Mesendoderm (in vitro differentiated cells): ENCODE results near the gene CASQ2.
A peak's percentile ranks its signal among the peaks of the same experiment; 100 is the strongest.

Source experiments
- DNase-seq: peaks from one replicate; pipeline ENCODE4 v3.0.0; 2013
- H2AK5ac ChIP-seq: 2 replicates; pipeline ENCODE4 v1.6.1; 2013; ENCODE audit warnings: low read length, inconsistent platforms
- H2BK120ac ChIP-seq: 2 replicates; pipeline ENCODE4 v1.6.1; 2013; ENCODE audit warnings: low read depth, mild to moderate bottlenecking, low read length, moderate library complexity, mixed read lengths
- H2BK15ac ChIP-seq: replicated peaks from 2 replicates; pipeline ENCODE4 v1.6.1; 2013; ENCODE audit warnings: low read depth, mild to moderate bottlenecking, moderate library complexity
- H2BK5ac ChIP-seq: 2 replicates; pipeline ENCODE4 v1.6.1; 2013; ENCODE audit warnings: low read length, inconsistent platforms
- H3K18ac ChIP-seq: 2 replicates; pipeline ENCODE4 v1.6.1; 2013; ENCODE audit warnings: mild to moderate bottlenecking, low read length, mixed read lengths
- H3K23ac ChIP-seq: one replicate; pipeline ENCODE4 v1.6.1; 2013; ENCODE audit warnings: low read length
- H3K27ac ChIP-seq: 2 replicates; pipeline ENCODE4 v1.5.1; 2013; ENCODE audit warnings: low read depth, mild to moderate bottlenecking, inconsistent platforms, low read length, moderate library complexity
- H3K27me3 ChIP-seq: 2 replicates; pipeline ENCODE4 v1.6.1; 2013; ENCODE audit warnings: low read length, control low read depth, mild to moderate bottlenecking, inconsistent platforms; ENCODE audit not compliant: insufficient read depth, poor library complexity
- H3K36me3 ChIP-seq: 2 replicates; pipeline ENCODE4 v1.6.1; 2013; ENCODE audit warnings: low read length, inconsistent platforms; ENCODE audit not compliant: control insufficient read depth, insufficient read depth
- H3K4ac ChIP-seq: one replicate; pipeline ENCODE4 v1.6.1; 2013; ENCODE audit warnings: low read depth, mild to moderate bottlenecking, low read length, moderate library complexity
- H3K4me1 ChIP-seq: 2 replicates; pipeline ENCODE4 v1.6.1; 2013; ENCODE audit warnings: low read depth, low read length, inconsistent platforms; ENCODE audit not compliant: control insufficient read depth
- H3K4me2 ChIP-seq: 2 replicates; pipeline ENCODE4 v1.6.1; 2013; ENCODE audit warnings: low read length
- H3K4me3 ChIP-seq: 2 replicates; pipeline ENCODE4 v1.5.1; 2013; ENCODE audit warnings: mild to moderate bottlenecking, low read length
- H3K56ac ChIP-seq: one replicate; pipeline ENCODE4 v1.6.1; 2013; ENCODE audit warnings: low read length
- H3K79me1 ChIP-seq: 2 replicates; pipeline ENCODE4 v1.6.1; 2013; ENCODE audit warnings: low read length, inconsistent platforms
- H3K79me2 ChIP-seq: 2 replicates; pipeline ENCODE4 v1.6.1; 2013; ENCODE audit warnings: mild to moderate bottlenecking, low read length; ENCODE audit not compliant: control insufficient read depth, insufficient read depth
- H3K9ac ChIP-seq: 2 replicates; pipeline ENCODE4 v1.6.1; 2013; ENCODE audit warnings: low read length, inconsistent platforms
- H4K5ac ChIP-seq: one replicate; pipeline ENCODE4 v1.6.1; 2013; ENCODE audit warnings: low read length
- H4K8ac ChIP-seq: one replicate; pipeline ENCODE4 v1.6.1; 2013; ENCODE audit warnings: low read depth, mild to moderate bottlenecking, control low read depth, low read length, moderate library complexity
- WGBS: extraction: QIAGEN DNeasy Blood & Tissue Kit; methylation state at CpG from one replicate; pipeline ENCODE4 v1.1.7; 2013; ENCODE audit warnings: low lambda C conversion rate, missing lambda C conversion rate; ENCODE audit not compliant: insufficient coverage; ENCODE audit errors: extremely low coverage; 5-methylcytosine and 5-hydroxymethylcytosine counted together

Gene CASQ2

GRCh38 chr1:115718011-115718754 is 50.3 kb downstream of the CASQ2 start:
- no peak overlapping the region for H3K4me3 ChIP-seq
- H2AK5ac ChIP-seq, result no peak overlapping the region
- H2BK120ac ChIP-seq, result no peak overlapping the region
- no peak overlapping the region for H3K4me2 ChIP-seq
- no peak overlapping the region for H3K18ac ChIP-seq
- no peaks in the 10 kb centered on the region for H3K36me3 ChIP-seq
- H3K9ac ChIP-seq, result no peak overlapping the region
- DNase-seq, result peak; percentile 80
- H2BK5ac ChIP-seq, result no peak overlapping the region
- no peaks in the 10 kb centered on the region for H3K27me3 ChIP-seq
- no peak overlapping the region for H4K8ac ChIP-seq
- WGBS, result no CpG with 5 or more reads among the region's 5 CpGs
- H3K4me1 ChIP-seq, result peaks cover 2% of the 10 kb centered on the region
- no peak overlapping the region for H3K4ac ChIP-seq
- no peak overlapping the region for H3K56ac ChIP-seq
- H4K5ac ChIP-seq, result no peak overlapping the region
- no peak overlapping the region for H3K27ac ChIP-seq
- H3K79me2 ChIP-seq, result no peaks in the 10 kb centered on the region
- no peak overlapping the region for H3K23ac ChIP-seq
- H3K79me1 ChIP-seq, result no peaks in the 10 kb centered on the region
- H2BK15ac ChIP-seq, result no peak overlapping the region

DNA sequence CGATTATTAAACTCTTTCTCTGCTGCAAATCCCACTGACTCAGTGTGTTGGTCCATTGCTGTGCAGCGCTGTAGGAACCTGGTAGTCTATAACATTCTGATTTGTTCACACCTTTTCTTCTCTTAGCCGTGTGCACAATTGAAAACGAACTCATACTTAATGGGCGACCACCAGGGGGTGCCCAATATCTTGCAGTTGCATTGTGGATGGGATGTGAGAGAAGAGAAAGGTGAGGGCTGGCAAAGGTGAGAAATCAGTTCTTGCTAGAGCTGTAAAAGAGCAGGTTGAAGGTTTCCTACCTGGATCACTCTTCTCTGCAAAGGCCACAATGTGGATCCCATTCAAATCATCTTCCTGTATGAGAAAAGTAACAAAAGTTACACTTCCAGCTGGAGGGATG is 51.0 kb downstream of the CASQ2 start:
- peaks cover 2% of the 10 kb centered on the region for H3K4me1 ChIP-seq
- H4K5ac ChIP-seq, result no peak overlapping the region
- no peak overlapping the region for H3K4me3 ChIP-seq
- no peak overlapping the region for H2AK5ac ChIP-seq
- no peak overlapping the region for H2BK15ac ChIP-seq
- H3K9ac ChIP-seq, result no peak overlapping the region
- H3K27ac ChIP-seq, result no peak overlapping the region
- no peak overlapping the region for H3K56ac ChIP-seq
- no peak overlapping the region for H3K18ac ChIP-seq
- H3K27me3 ChIP-seq, result no peaks in the 10 kb centered on the region
- H3K4ac ChIP-seq, result no peak overlapping the region
- no peak overlapping the region for H2BK5ac ChIP-seq
- H3K4me2 ChIP-seq, result no peak overlapping the region
- peak; percentile 74 for DNase-seq
- no peak overlapping the region for H4K8ac ChIP-seq
- H3K36me3 ChIP-seq, result no peaks in the 10 kb centered on the region
- no CpG with 5 or more reads among the region's 5 CpGs for WGBS
- no peak overlapping the region for H3K23ac ChIP-seq
- no peaks in the 10 kb centered on the region for H3K79me2 ChIP-seq
- H3K79me1 ChIP-seq, result no peaks in the 10 kb centered on the region
- no peak overlapping the region for H2BK120ac ChIP-seq

- Histone ChIP-seq H3K18ac (no peak overlapping the region), H2AK5ac (no peak overlapping the region), H3K4me3 (no peak overlapping the region), H2BK15ac (no peak overlapping the region), H3K9ac (no peak overlapping the region), H3K4me1 (peaks cover 2% of the 10 kb centered on the region), H3K27me3 (no peaks in the 10 kb centered on the region), H3K27ac (no peak overlapping the region), H2BK5ac (no peak overlapping the region), H3K4ac (no peak overlapping the region), H3K23ac (no peak overlapping the region), H3K4me2 (no peak overlapping the region), H4K5ac (no peak overlapping the region), H2BK120ac (no peak overlapping the region), H3K79me2 (no peaks in the 10 kb centered on the region), H3K79me1 (no peaks in the 10 kb centered on the region), H3K36me3 (no peaks in the 10 kb centered on the region), H4K8ac (no peak overlapping the region), H3K56ac (peak overlapping the region; percentile 11)
- no CpG with 5 or more reads among the region's 1 CpG for whole genome bisulfite sequencing
- DNase-seq, result peak; percentile 94
Observed at GRCh38 chr1:115714572-115715141, 53.9 kb downstream of the CASQ2 start.

DNA sequence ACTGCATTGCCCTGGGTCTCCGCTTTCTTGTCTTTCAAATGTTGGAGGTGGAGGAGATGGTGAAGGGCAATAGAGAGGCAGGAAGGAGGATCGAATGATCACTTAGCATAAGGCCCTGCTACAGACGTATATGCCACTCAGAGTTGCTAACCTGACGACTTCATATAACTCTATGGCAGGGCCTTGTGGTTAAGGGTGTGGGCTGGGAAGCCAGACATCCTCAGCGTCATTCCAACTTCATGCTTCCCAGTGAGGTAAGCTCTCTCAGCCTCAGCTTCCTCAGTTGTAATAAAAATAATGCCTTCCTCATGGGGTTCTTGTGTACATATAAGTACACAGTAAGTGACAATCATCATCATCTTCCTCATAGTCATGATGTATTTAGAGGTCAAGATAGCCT is 54.6 kb downstream of the CASQ2 start:
- Histone ChIP-seq H4K5ac (no peak overlapping the region), H3K4me1 (peaks cover 2% of the 10 kb centered on the region), H3K4me3 (no peak overlapping the region), H3K56ac (no peak overlapping the region), H3K79me1 (no peaks in the 10 kb centered on the region), H3K18ac (no peak overlapping the region), H3K9ac (no peak overlapping the region), H2BK15ac (no peak overlapping the region), H3K4me2 (no peak overlapping the region), H3K36me3 (no peaks in the 10 kb centered on the region), H2AK5ac (no peak overlapping the region), H2BK5ac (no peak overlapping the region), H3K4ac (no peak overlapping the region), H3K27me3 (no peaks in the 10 kb centered on the region), H3K23ac (no peak overlapping the region), H2BK120ac (no peak overlapping the region), H3K79me2 (no peaks in the 10 kb centered on the region), H4K8ac (no peak overlapping the region), H3K27ac (no peak overlapping the region)
- no CpG with 5 or more reads among the region's 5 CpGs for WGBS
- no peak for DNase-seq

- no peak overlapping the region for H2AK5ac ChIP-seq
- no peak overlapping the region for H3K4me3 ChIP-seq
- no peaks in the 10 kb centered on the region for H3K79me1 ChIP-seq
- peak; percentile 77 for DNase-seq
- no peak overlapping the region for H3K18ac ChIP-seq
- no peak overlapping the region for H3K4ac ChIP-seq
- H2BK5ac ChIP-seq, result no peak overlapping the region
- peaks cover 2% of the 10 kb centered on the region for H3K4me1 ChIP-seq
- H3K23ac ChIP-seq, result no peak overlapping the region
- no peak overlapping the region for H3K27ac ChIP-seq
- no CpG with 5 or more reads among the region's 10 CpGs for WGBS
- H2BK120ac ChIP-seq, result no peak overlapping the region
- no peaks in the 10 kb centered on the region for H3K27me3 ChIP-seq
- H3K4me2 ChIP-seq, result no peak overlapping the region
- H4K5ac ChIP-seq, result no peak overlapping the region
- no peaks in the 10 kb centered on the region for H3K36me3 ChIP-seq
- no peak overlapping the region for H2BK15ac ChIP-seq
- H3K56ac ChIP-seq, result peak overlapping the region; percentile 1
- no peak overlapping the region for H4K8ac ChIP-seq
- H3K9ac ChIP-seq, result no peak overlapping the region
- H3K79me2 ChIP-seq, result no peaks in the 10 kb centered on the region
Observed at GRCh38 chr1:115712911-115713609, 55.5 kb downstream of the CASQ2 start.
